ENCODE measurements around the gene ATP6V0E2.

Gene ATP6V0E2

DNA sequence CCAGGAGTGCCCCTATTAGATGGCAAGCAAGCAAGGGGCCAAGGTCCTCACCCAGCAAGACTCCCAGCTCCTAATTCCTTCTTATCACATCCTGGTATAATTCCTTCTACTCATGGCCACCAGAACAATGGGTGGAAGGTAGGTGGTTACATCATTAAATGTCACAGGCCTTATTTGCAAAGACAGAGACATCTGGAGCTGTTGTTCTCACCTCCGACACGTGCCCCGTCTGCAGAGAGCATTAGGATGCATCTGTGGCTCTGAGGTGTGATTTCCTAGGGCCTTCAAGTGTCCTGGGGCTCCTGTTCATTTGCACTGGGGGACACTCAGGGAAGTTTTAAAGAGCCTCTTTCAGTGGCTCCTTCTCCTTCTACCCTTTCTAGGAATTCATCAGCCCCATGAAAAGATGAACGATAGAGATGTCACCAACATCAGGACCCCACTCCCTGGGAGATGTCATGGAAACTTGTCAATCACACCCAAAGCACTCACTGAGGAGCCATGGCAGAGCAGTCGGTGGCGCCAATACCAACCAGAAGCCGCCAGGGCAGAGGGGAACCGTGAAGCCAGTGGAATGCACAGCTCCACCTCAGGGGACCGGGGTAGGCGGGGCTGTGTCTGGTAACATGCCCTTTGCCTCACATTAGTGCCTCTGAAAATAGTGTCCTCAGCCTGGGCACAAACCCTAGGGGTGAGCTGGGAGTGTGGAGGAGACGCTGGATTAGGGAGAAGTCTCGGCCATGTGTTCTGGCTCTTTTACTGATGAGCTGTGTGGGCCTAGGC, 2.9 kb upstream of the ATP6V0E2 start:
- no peak overlapping the region for H3K4me3 ChIP-seq (ENCODE audit: low read depth, low read length)
- in situ Hi-C loops (cut with HindIII; ENCODE audit: low sequenced_read_pairs), result no loop called here
- DNase-seq (ENCODE audit: low read depth), result no peak
- no peak for TF ChIP-seq CTCF (IDR thresholded peaks at IDR 0.05; ENCODE audit: low read depth, low read length, missing control alignments)

DNA sequence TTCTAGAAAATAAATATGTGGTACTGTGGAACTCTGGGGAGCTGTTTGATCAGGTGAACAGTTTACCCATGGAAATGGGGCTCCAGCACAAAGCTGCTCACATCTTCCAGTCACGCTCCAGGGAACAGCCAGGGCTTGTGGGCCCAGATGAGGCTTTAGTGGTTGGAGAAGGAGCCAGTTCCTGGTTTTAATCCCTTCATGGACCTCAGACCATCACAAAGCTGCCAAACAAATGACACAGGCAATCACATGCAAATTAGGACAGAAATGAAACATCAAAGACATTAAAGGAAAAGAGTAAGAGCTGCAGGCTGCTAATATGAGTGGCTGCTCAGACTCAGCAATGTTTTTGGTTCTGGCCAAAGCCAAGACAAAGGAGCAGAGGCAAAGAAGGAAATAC, 2.2 kb upstream of the ATP6V0E2 start:
- TF ChIP-seq CTCF (IDR thresholded peaks at IDR 0.05; ENCODE audit: low read depth, low read length, missing control alignments), result no peak

DNA sequence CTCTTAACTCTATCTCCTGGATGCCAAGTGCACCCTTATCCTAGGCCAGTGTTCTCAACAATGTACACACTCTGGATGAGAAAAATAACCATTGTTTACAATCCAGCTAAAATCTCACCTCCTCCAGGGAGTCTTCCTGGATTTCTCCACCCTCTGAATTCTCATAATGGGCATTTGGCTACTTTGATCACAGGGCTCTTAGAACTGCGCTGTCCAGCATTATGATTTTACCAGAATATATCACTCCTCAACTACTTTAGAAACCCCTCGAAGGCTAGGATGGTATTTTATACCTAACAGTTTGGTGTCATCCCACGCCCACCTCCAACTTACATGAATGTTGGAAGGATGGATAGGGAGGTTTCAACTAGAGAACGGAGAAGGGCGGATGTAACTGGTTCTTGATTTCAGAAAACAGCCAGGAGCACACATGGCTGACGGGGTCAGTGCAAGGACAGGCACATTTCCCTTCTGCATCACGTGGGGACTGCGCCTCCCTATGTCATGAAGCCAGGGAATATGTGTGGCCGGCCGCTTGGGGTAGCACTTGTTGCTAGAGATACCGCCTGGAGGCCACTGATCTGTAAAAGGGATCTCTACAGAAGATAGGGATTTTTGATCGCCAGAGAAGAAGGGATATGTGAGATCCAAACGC, 1.2 kb upstream of the ATP6V0E2 start:
- peak; percentile 36 for TF ChIP-seq CTCF (IDR thresholded peaks at IDR 0.05; ENCODE audit: low read depth, low read length, missing control alignments)
- in situ Hi-C loops (cut with HindIII; ENCODE audit: low sequenced_read_pairs), result no loop called here
- peak overlapping the region; percentile 62 for H3K4me3 ChIP-seq (ENCODE audit: low read depth, low read length)
- DNase-seq (ENCODE audit: low read depth), result peak; percentile 49

More for the DNA sequence above, 2.2 kb upstream of the ATP6V0E2 start:
- no peak overlapping the region for H3K4me3 ChIP-seq (ENCODE audit: low read depth, low read length)
- DNase-seq (ENCODE audit: low read depth), result peak; percentile 34
- in situ Hi-C loops (cut with HindIII; ENCODE audit: low sequenced_read_pairs), result no loop called here

DNA sequence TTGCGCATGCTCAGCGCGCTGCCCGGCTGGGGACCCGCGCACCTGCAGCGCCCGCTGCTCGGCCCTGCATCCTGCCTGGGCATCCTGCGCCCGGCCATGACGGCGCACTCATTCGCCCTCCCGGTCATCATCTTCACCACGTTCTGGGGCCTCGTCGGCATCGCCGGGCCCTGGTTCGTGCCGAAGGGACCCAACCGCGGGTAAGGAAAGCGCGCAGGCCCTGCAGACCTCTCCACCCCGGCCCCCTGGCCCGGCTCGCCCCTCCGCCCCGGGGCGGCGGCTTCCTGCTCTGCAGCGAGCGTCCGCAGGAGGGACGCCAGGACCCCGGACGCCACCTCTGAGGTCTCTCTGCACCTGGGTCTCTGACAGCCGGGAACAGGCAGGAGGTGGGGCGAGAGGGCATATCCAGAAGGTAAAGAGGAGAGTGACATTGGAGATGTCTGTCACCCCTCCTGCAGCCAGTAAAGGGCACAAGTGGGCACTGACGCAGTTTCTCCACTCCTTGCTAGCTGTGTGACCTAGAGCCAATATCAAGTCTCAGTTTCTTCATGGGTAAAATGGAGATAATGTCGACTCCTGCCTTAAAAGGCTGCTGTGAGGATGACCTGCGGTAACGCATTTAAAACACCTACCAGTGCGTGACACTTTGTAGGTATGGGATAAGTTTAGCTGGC, 338 bp downstream of the ATP6V0E2 start:
- H3K4me3 ChIP-seq (ENCODE audit: low read depth, low read length), result peak overlapping the region; percentile 62
- no peak for DNase-seq (ENCODE audit: low read depth)
- in situ Hi-C loops (cut with HindIII; ENCODE audit: low sequenced_read_pairs), result no loop called here

GRCh38 chr7:149874644-149875028, 867 bp downstream of the ATP6V0E2 start:
- no peak for TF ChIP-seq CTCF (IDR thresholded peaks at IDR 0.05; ENCODE audit: low read depth, low read length, missing control alignments)
- in situ Hi-C loops (cut with HindIII; ENCODE audit: low sequenced_read_pairs), result no loop called here
- no peak for DNase-seq (ENCODE audit: low read depth)
- no peak overlapping the region for H3K4me3 ChIP-seq (ENCODE audit: low read depth, low read length)

More for the DNA sequence above, 338 bp downstream of the ATP6V0E2 start:
- no peak for TF ChIP-seq CTCF (IDR thresholded peaks at IDR 0.05; ENCODE audit: low read depth, low read length, missing control alignments)

DNA sequence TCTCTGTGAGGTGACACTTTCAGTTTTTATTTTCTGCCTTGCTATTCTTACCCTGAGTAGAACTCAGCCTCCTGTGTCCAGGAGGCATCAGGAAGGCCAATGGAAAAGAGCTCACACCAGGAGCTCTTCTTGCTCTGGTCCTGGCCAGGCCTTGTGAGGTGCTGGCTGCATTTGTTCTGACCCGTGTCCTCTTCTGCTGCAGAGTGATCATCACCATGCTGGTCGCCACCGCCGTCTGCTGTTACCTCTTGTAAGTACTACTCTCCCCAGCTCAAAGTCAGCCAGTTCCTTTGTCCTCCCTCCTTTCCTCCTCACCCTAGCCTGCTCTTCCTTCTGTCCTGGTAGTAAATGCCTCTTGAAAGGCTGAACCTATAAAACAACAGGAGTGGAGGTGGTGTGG, 1.6 kb downstream of the ATP6V0E2 start:
- in situ Hi-C loops (cut with HindIII; ENCODE audit: low sequenced_read_pairs), result no loop called here
- no peak overlapping the region for H3K4me3 ChIP-seq (ENCODE audit: low read depth, low read length)
- DNase-seq (ENCODE audit: low read depth), result no peak
- TF ChIP-seq CTCF (IDR thresholded peaks at IDR 0.05; ENCODE audit: low read depth, low read length, missing control alignments), result no peak
